ENCODE data around the gene GPC6. TPM values are rescaled to one million over a fixed set of nuclear protein-coding genes. Genes with fewer than 3 reads are reported as not detected.

GPC6 gene
- total RNA-seq, 5 donors from 2014 or later (not counting 1 experiment from before 2014, with no cell fraction given): 0.03 to 0.18 (median 0.06) TPM; not detected in 2

GRCh38 chr13:94317063-94317491, 1090.5 kb downstream of the GPC6 start:
- DNase-seq: no peak
- ChIA-PET POLR2A (no interaction called here), CTCF (no interaction called here)
- Histone ChIP-seq H3K27me3 (replicated peaks in 1 of 2; ENCODE audit: control insufficient read depth in 2 of 2, extremely low read depth in 1 of 2, insufficient read depth in 2 of 2, low read length in 1 of 2) (no peaks in the 10 kb centered on the region), H3K9me3 (no peaks in the 10 kb centered on the region), H3K4me3 (ENCODE audit: control insufficient read depth in 1 of 2, extremely low read depth in 1 of 2, low read length in 1 of 2) (no peak overlapping the region), H3K27ac (ENCODE audit: low read length) (no peak overlapping the region), H3K4me1 (ENCODE audit: control insufficient read depth in 1 of 2, extremely low read depth in 1 of 2, insufficient read depth in 2 of 2, low read length in 2 of 2) (peaks cover 0 to 5% of the 10 kb centered on the region in 2 experiments), H3K36me3 (ENCODE audit: control insufficient read depth in 2 of 2, extremely low read depth in 1 of 2, insufficient read depth in 1 of 2, low read length in 1 of 2) (no peaks in the 10 kb centered on the region)
- Mint-ChIP-seq H3K27me3 (no peaks in the 10 kb centered on the region), H3K4me1 (peaks cover 16 to 25% (median 18%) of the 10 kb centered on the region in 3 donors), H3K36me3 (no peaks in the 10 kb centered on the region), H3K9me3 (peaks cover 0 to 7% (median 0%) of the 10 kb centered on the region in 3 donors), H3K4me3 (no peak overlapping the region), H3K27ac (peak overlapping the region; percentile 70 to 80)
- WGBS (ENCODE audit: insufficient coverage): 20% methylated on average over 1 of the region's 2 CpGs
- no peak for ATAC-seq (replicated peaks in 1 of 4)

- CTCF ChIA-PET: no interaction called here
- POLR2A ChIA-PET: interaction anchor here in 1 of 2 donors (0.6 kb wide), 1 partner anchor 9 kb away, joined by 10 read pairs; no protein-coding TSS in a partner anchor
- H3K27ac ChIP-seq (ENCODE audit: low read length): no peak overlapping the region
Measured at GRCh38 chr13:94318418-94318817, 1091.8 kb downstream of the GPC6 start.

GRCh38 chr13:94319501-94319900, 1092.9 kb downstream of the GPC6 start:
- H3K4me1 Mint-ChIP-seq: peaks cover 32 to 40% (median 37%) of the 10 kb centered on the region in 3 donors
- POLR2A ChIA-PET: no interaction called here
- H3K36me3 ChIP-seq (ENCODE audit: control insufficient read depth in 2 of 2, extremely low read depth in 1 of 2, insufficient read depth in 1 of 2, low read length in 1 of 2): no peaks in the 10 kb centered on the region

More at GRCh38 chr13:94318418-94318817, 1091.8 kb downstream of the GPC6 start:
- no peaks in the 10 kb centered on the region for H3K36me3 ChIP-seq (ENCODE audit: control insufficient read depth in 2 of 2, extremely low read depth in 1 of 2, insufficient read depth in 1 of 2, low read length in 1 of 2)
- H3K27me3 ChIP-seq (replicated peaks in 1 of 2; ENCODE audit: control insufficient read depth in 2 of 2, extremely low read depth in 1 of 2, insufficient read depth in 2 of 2, low read length in 1 of 2): no peaks in the 10 kb centered on the region
- peaks cover 9 to 10% of the 10 kb centered on the region in 2 experiments for H3K4me1 ChIP-seq (ENCODE audit: control insufficient read depth in 1 of 2, extremely low read depth in 1 of 2, insufficient read depth in 2 of 2, low read length in 2 of 2)
- no peak for ATAC-seq (replicated peaks in 1 of 4)
- Mint-ChIP-seq H3K36me3 (no peaks in the 10 kb centered on the region), H3K9me3 (peaks cover 0 to 7% (median 0%) of the 10 kb centered on the region in 3 donors), H3K27ac (no peak overlapping the region), H3K4me3 (no peak overlapping the region), H3K4me1 (peaks cover 21 to 29% (median 26%) of the 10 kb centered on the region in 3 donors), H3K27me3 (no peaks in the 10 kb centered on the region)
- no peak for DNase-seq
- H3K4me3 ChIP-seq (ENCODE audit: control insufficient read depth in 1 of 2, extremely low read depth in 1 of 2, low read length in 1 of 2): no peak overlapping the region
- no peaks in the 10 kb centered on the region for H3K9me3 ChIP-seq
- no CpG with 5 or more reads among the region's 3 CpGs for WGBS (ENCODE audit: insufficient coverage)

GRCh38 chr13:94322925-94323763, 1096.5 kb downstream of the GPC6 start:
- Histone ChIP-seq H3K27ac (ENCODE audit: low read length) (peak overlapping the region; percentile 82), H3K27me3 (replicated peaks in 1 of 2; ENCODE audit: control insufficient read depth in 2 of 2, extremely low read depth in 1 of 2, insufficient read depth in 2 of 2, low read length in 1 of 2) (no peaks in the 10 kb centered on the region), H3K4me3 (ENCODE audit: control insufficient read depth in 1 of 2, extremely low read depth in 1 of 2, low read length in 1 of 2) (no peak overlapping the region), H3K4me1 (ENCODE audit: control insufficient read depth in 1 of 2, extremely low read depth in 1 of 2, insufficient read depth in 2 of 2, low read length in 2 of 2) (peaks cover 42 to 46% of the 10 kb centered on the region in 2 experiments), H3K36me3 (ENCODE audit: control insufficient read depth in 2 of 2, extremely low read depth in 1 of 2, insufficient read depth in 1 of 2, low read length in 1 of 2) (no peaks in the 10 kb centered on the region), H3K9me3 (no peaks in the 10 kb centered on the region)
- no CpG with 5 or more reads among the region's 6 CpGs for WGBS (ENCODE audit: insufficient coverage)
- Mint-ChIP-seq H3K27me3 (no peaks in the 10 kb centered on the region), H3K36me3 (peaks cover 4% of the 10 kb centered on the region), H3K4me1 (peaks cover 57 to 61% (median 58%) of the 10 kb centered on the region in 3 donors), H3K4me3 (peak overlapping the region in 1 of 3 donors; percentile 65), H3K27ac (peak overlapping the region; percentile 99), H3K9me3 (peaks cover 2 to 10% (median 7%) of the 10 kb centered on the region in 3 donors)
- ATAC-seq (replicated peaks in 1 of 4) (peak in 1 of 4 experiments; percentile 8), DNase-seq (no peak)
- ChIA-PET POLR2A (no interaction called here), CTCF (interaction anchor here (0.7 to 1.2 kb wide), 5 partner anchors 8 to 1058 kb away, joined by 3 to 9 read pairs (median 4); no protein-coding TSS in a partner anchor)

More at GRCh38 chr13:94319501-94319900, 1092.9 kb downstream of the GPC6 start:
- Mint-ChIP-seq H3K9me3 (peaks cover 0 to 7% (median 0%) of the 10 kb centered on the region in 3 donors), H3K36me3 (no peaks in the 10 kb centered on the region), H3K27ac (no peak overlapping the region), H3K4me3 (no peak overlapping the region), H3K27me3 (no peaks in the 10 kb centered on the region)
- H3K4me3 ChIP-seq (ENCODE audit: control insufficient read depth in 1 of 2, extremely low read depth in 1 of 2, low read length in 1 of 2): no peak overlapping the region
- H3K9me3 ChIP-seq: no peaks in the 10 kb centered on the region
- no peak overlapping the region for H3K27ac ChIP-seq (ENCODE audit: low read length)
- ATAC-seq (replicated peaks in 1 of 4): no peak
- CTCF ChIA-PET: no interaction called here
- no CpG with 5 or more reads among the region's 2 CpGs for whole genome bisulfite sequencing (ENCODE audit: insufficient coverage)
- no peaks in the 10 kb centered on the region for H3K27me3 ChIP-seq (replicated peaks in 1 of 2; ENCODE audit: control insufficient read depth in 2 of 2, extremely low read depth in 1 of 2, insufficient read depth in 2 of 2, low read length in 1 of 2)
- DNase-seq: no peak
- H3K4me1 ChIP-seq (ENCODE audit: control insufficient read depth in 1 of 2, extremely low read depth in 1 of 2, insufficient read depth in 2 of 2, low read length in 2 of 2): peaks cover 18% of the 10 kb centered on the region in 2 experiments

GRCh38 chr13:94323764-94324758, 1097.5 kb downstream of the GPC6 start:
- ChIA-PET CTCF (interaction anchor here (0.6 to 1.2 kb wide), 6 partner anchors 8 to 1057 kb away, joined by 3 to 9 read pairs (median 4); no protein-coding TSS in a partner anchor), POLR2A (no interaction called here)
- Mint-ChIP-seq H3K4me3 (peak overlapping the region; percentile 53 to 65 (median 58)), H3K27ac (peak overlapping the region; percentile 99), H3K27me3 (no peaks in the 10 kb centered on the region), H3K36me3 (peaks cover 4% of the 10 kb centered on the region), H3K9me3 (peaks cover 2 to 10% (median 7%) of the 10 kb centered on the region in 3 donors), H3K4me1 (peaks cover 65 to 70% (median 67%) of the 10 kb centered on the region in 3 donors)
- ATAC-seq (replicated peaks in 1 of 4) (peak; percentile 98 to 99 (median 99)), DNase-seq (peak in 32 of 35 experiments; percentile 8 to 70 (median 44))
- WGBS (ENCODE audit: insufficient coverage): 0% methylated on average over 2 of the region's 10 CpGs
- Histone ChIP-seq H3K4me1 (ENCODE audit: control insufficient read depth in 1 of 2, extremely low read depth in 1 of 2, insufficient read depth in 2 of 2, low read length in 2 of 2) (peaks cover 48 to 54% of the 10 kb centered on the region in 2 experiments), H3K27ac (ENCODE audit: low read length) (peak overlapping the region; percentile 82), H3K4me3 (ENCODE audit: control insufficient read depth in 1 of 2, extremely low read depth in 1 of 2, low read length in 1 of 2) (no peak overlapping the region), H3K9me3 (no peaks in the 10 kb centered on the region), H3K27me3 (replicated peaks in 1 of 2; ENCODE audit: control insufficient read depth in 2 of 2, extremely low read depth in 1 of 2, insufficient read depth in 2 of 2, low read length in 1 of 2) (peaks cover 0 to 4% of the 10 kb centered on the region in 2 experiments), H3K36me3 (ENCODE audit: control insufficient read depth in 2 of 2, extremely low read depth in 1 of 2, insufficient read depth in 1 of 2, low read length in 1 of 2) (no peaks in the 10 kb centered on the region)

Measured in T-cell (primary cell).